GM23338 (cell line): Measurements from ENCODE around the gene VPS25. TPM values are rescaled to one million over a fixed set of nuclear protein-coding genes. Genes with fewer than 3 reads are reported as not detected.
"Not testable (repeated sequence)": the region's sequence is repeated elsewhere in the genome, so short reads cannot be mapped to it uniquely, and the experiment has no call there.

Experiments used
- ATAC-seq: fragments of 200-7000 bp; cut with Tn5 transposase; 3 replicates; pipeline ENCODE4 v1.9.1; 2020
- DNase-seq: peaks from one replicate; pipeline ENCODE4 v3.0.0-alpha.2; 2015; ENCODE audit warnings: low spot score
- H2AFZ ChIP-seq: fragments of 200-600 bp; sonication (generic); 2 replicates; pipeline ENCODE4 v1.8.0; 2016; ENCODE audit warnings: antibody characterized with exemption, mild to moderate bottlenecking, moderate library complexity
- H3F3A ChIP-seq: fragments of 200-600 bp; sonication (generic); replicated peaks from 2 replicates; pipeline ENCODE4 v1.8.0; 2017; ENCODE audit warnings: antibody characterized with exemption, mixed run types, low read depth
- H3K27ac ChIP-seq: fragments of 200-600 bp; sonication (generic); 2 replicates; pipeline ENCODE4 v1.6.1; 2016; ENCODE audit warnings: low read depth
- H3K27me3 ChIP-seq: fragments of 200-600 bp; sonication (generic); 2 replicates; pipeline ENCODE4 v1.8.0; 2016; ENCODE audit warnings: mild to moderate bottlenecking, mixed run types, moderate library complexity; ENCODE audit not compliant: insufficient read depth
- H3K36me3 ChIP-seq: fragments of 200-600 bp; sonication (generic); 2 replicates; pipeline ENCODE4 v1.8.0; 2016; ENCODE audit warnings: mild to moderate bottlenecking; ENCODE audit not compliant: insufficient read depth
- H3K4me1 ChIP-seq: fragments of 200-600 bp; sonication (generic); 2 replicates; pipeline ENCODE4 v1.8.0; 2016; ENCODE audit warnings: mild to moderate bottlenecking, moderate library complexity; ENCODE audit not compliant: insufficient read depth
- H3K4me2 ChIP-seq: fragments of 200-600 bp; sonication (generic); 2 replicates; pipeline ENCODE4 v1.7.1; 2017; ENCODE audit warnings: mixed run types
- H3K4me3 ChIP-seq: fragments of 200-600 bp; sonication (generic); 2 replicates; pipeline ENCODE4 v1.6.1; 2016; ENCODE audit warnings: mixed run types
- H3K79me2 ChIP-seq: fragments of 200-600 bp; sonication (generic); replicated peaks from 2 replicates; pipeline ENCODE4 v1.8.0; 2017; ENCODE audit warnings: mild to moderate bottlenecking; ENCODE audit not compliant: insufficient read depth
- H3K9me2 ChIP-seq: fragments of 200-600 bp; sonication (generic); 2 replicates; pipeline ENCODE4 v1.8.0; 2017; ENCODE audit not compliant: insufficient read depth
- H4K20me1 ChIP-seq: fragments of 200-600 bp; sonication (generic); replicated peaks from 2 replicates; pipeline ENCODE4 v1.8.0; 2017; ENCODE audit warnings: mild to moderate bottlenecking; ENCODE audit not compliant: insufficient read depth
- H3K27ac Mint-ChIP-seq: 2 replicates; pipeline ENCODE4 v1.8.0; 2020; ENCODE audit warnings: inconsistent platforms, mild to moderate bottlenecking, moderate library complexity, mixed read lengths
- H3K27me3 Mint-ChIP-seq: 3 replicates; pipeline ENCODE4 v1.8.0; 2022; ENCODE audit warnings: low read depth, mild to moderate bottlenecking, moderate library complexity, mixed read lengths, inconsistent platforms; ENCODE audit not compliant: insufficient read depth, poor library complexity
- H3K36me3 Mint-ChIP-seq: 3 replicates; pipeline ENCODE4 v1.8.0; 2021; ENCODE audit warnings: low read depth, mild to moderate bottlenecking, inconsistent platforms, moderate library complexity, mixed read lengths
- H3K4me1 Mint-ChIP-seq: 3 replicates; pipeline ENCODE4 v1.8.0; 2020; ENCODE audit warnings: mild to moderate bottlenecking, inconsistent platforms, mixed read lengths
- H3K4me3 Mint-ChIP-seq: 3 replicates; pipeline ENCODE4 v1.8.0; 2021; ENCODE audit warnings: moderate library complexity, mild to moderate bottlenecking, inconsistent platforms, mixed read lengths
- H3K9me3 Mint-ChIP-seq: 3 replicates; pipeline ENCODE4 v1.8.0; 2020; ENCODE audit warnings: moderate library complexity, mild to moderate bottlenecking, inconsistent platforms, mixed read lengths
- CREB1 ChIP-seq: fragments of 250-450 bp; sonication (Bioruptor Pico); IDR thresholded peaks from 2 replicates; pipeline ENCODE4 v1.5.0; 2020; ENCODE audit warnings: low read depth, mild to moderate bottlenecking, moderate library complexity
- EZH2 ChIP-seq: fragments of 200-600 bp; sonication (generic); IDR thresholded peaks from one replicate; pipeline ENCODE4 v1.8.0; 2017; ENCODE audit warnings: antibody characterized with exemption, mild to moderate bottlenecking, low read depth; ENCODE audit not compliant: unreplicated experiment
- EZH2phosphoT487 ChIP-seq: fragments of 200-600 bp; sonication (generic); IDR thresholded peaks from one replicate; pipeline ENCODE4 v1.8.1; 2018; ENCODE audit warnings: antibody characterized with exemption; ENCODE audit not compliant: unreplicated experiment
- JUNB ChIP-seq: IDR thresholded peaks from one replicate; pipeline ENCODE4 v1.6.1; 2016; ENCODE audit warnings: antibody characterized with exemption; ENCODE audit not compliant: unreplicated experiment
- NANOG ChIP-seq: IDR thresholded peaks from 2 replicates; pipeline ENCODE4 v1.6.1; 2016; ENCODE audit warnings: antibody characterized with exemption, borderline replicate concordance
- POLR2AphosphoS5 ChIP-seq: IDR thresholded peaks from 2 replicates; pipeline ENCODE4 v1.6.1; 2016; ENCODE audit warnings: antibody characterized with exemption, low read depth
- ZNF114 ChIP-seq: fragments of 250-450 bp; sonication (Bioruptor Pico); IDR thresholded peaks from 2 replicates; pipeline ENCODE4 v1.5.0; 2020; ENCODE audit warnings: mild to moderate bottlenecking, moderate library complexity
- ZNF331 ChIP-seq: fragments of 250-450 bp; sonication (Bioruptor Pico); IDR thresholded peaks from 2 replicates; pipeline ENCODE4 v1.5.0; 2020; ENCODE audit warnings: low read depth, mild to moderate bottlenecking, moderate library complexity
- polyA plus RNA-seq: library from polyadenylated mRNA; unstranded; fragments of >200 nt; fragmentation: Nextera tagmentation; extraction: Ambion mirVana; gene quantifications from 2 replicates; pipeline ENCODE4 v1.2.1, GENCODE V29; 2016
- total RNA-seq: library from RNA; depleted of rRNA; stranded (reverse); fragments of >200 nt; shearing (Covaris generic); gene quantifications from 2 replicates; pipeline ENCODE4 v1.2.3, GENCODE V29; 2014
- TF ChIP-seq, protein P1 (sequence below): IDR thresholded peaks from one replicate; pipeline ENCODE4 v1.6.1; 2018; ENCODE audit warnings: antibody characterized with exemption; ENCODE audit not compliant: unreplicated experiment
- TF ChIP-seq, protein P2 (sequence below): IDR thresholded peaks from 2 replicates; pipeline ENCODE4 v1.6.1; 2016; ENCODE audit warnings: antibody characterized with exemption
- TF ChIP-seq, protein P3 (sequence below), 2 experiments: fragments of 200-600 bp in 1 of 2; sonication (generic) in 1 of 2; conservative IDR thresholded peaks; 2 replicates each; pipeline versions ENCODE4 v1.5.1 to v1.6.1; 2016 to 2017; ENCODE audit warnings: antibody characterized with exemption in 2 of 2, low read depth in 2 of 2, mild to moderate bottlenecking in 2 of 2, moderate library complexity in 1 of 2

Gene VPS25
- total and polyA plus RNA-seq, 2 experiments from 2014 or later: 105 to 110 TPM

DNA sequence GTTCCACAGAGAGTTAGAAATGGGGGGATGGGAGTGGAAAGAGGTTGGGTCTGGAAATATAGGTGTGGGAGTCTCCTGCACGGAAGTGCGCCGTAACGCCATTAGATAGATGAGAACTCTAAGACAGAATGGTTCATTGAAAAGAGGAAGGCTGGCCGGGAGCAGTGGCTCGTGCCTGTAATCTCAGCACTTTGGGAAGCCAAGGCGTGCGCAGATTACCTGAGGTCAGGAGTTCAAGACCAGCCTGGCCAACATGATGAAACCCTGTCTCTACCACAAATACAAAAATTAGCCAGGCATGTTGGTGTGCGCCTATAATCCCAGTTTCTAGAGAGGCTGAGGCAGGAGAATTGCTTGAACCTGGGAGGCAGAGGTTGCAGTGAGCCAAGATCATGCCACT is 5.2 kb upstream of the VPS25 start:
- H3K27me3 Mint-ChIP-seq: peaks cover 17% of the 10 kb centered on the region
- H3K79me2 ChIP-seq, H2AFZ ChIP-seq, H3K27ac ChIP-seq, DNase-seq, H3F3A ChIP-seq, H3K4me1 Mint-ChIP-seq, H3K4me2 ChIP-seq, H3K4me1 ChIP-seq, H3K9me2 ChIP-seq, H3K4me3 Mint-ChIP-seq, H3K36me3 Mint-ChIP-seq, H3K9me3 Mint-ChIP-seq, H3K36me3 ChIP-seq, H3K27me3 ChIP-seq, H3K4me3 ChIP-seq, H4K20me1 ChIP-seq, H3K27ac Mint-ChIP-seq, ATAC-seq: not testable (repeated sequence)

DNA sequence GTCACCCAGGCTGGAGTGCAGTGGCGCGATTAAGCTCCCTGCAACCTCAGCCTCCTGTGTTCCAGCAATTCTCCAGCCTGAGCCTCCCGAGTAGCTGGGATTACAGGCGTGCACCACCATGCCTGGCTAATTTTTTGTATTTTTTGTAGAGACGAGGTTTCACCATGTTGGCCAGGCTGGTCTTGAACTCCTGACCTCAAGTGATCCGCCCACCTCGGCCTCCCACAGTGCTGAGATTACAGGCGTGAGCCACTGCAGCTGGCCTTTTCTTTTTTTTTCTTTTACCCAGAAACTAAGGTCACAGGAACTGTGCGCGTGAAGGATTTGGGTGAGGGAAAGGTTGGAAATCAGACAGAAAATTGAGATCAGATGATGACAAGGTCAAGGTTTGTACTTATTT is 3.3 kb upstream of the VPS25 start:
- not testable (repeated sequence) for H3K36me3 Mint-ChIP-seq, ATAC-seq, H3K9me2 ChIP-seq, H3K4me1 ChIP-seq, H3K4me3 Mint-ChIP-seq, H3K27me3 ChIP-seq, H3K4me3 ChIP-seq, H4K20me1 ChIP-seq, H3F3A ChIP-seq, DNase-seq, H3K27ac Mint-ChIP-seq, H3K27ac ChIP-seq, H3K79me2 ChIP-seq, H3K4me2 ChIP-seq, H3K9me3 Mint-ChIP-seq, H2AFZ ChIP-seq, H3K36me3 ChIP-seq
- Mint-ChIP-seq H3K4me1 (peaks cover 11% of the 10 kb centered on the region), H3K27me3 (peaks cover 19% of the 10 kb centered on the region)

DNA sequence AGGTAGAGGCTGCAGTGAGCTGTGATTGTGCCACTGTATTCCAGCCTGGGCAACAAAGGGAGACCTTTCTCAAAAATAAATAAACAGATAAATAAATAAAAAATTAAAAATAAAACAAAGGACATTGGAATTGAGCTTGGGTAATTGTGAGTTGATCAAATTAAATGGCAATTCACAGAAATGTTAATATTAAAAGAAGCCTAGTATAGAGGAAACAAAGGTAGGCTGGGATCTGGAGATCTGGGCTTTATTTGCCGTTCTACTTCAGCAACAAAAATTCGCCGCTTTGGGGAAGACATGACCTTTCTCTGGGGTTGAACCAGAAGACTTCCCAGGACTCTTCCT is 332 bp upstream of the VPS25 start:
- Histone ChIP-seq H3F3A (no peaks in the 10 kb centered on the region), H3K4me1 (0 out of 2 replicates have a peak, but pooled peaks cover 5% of the 10 kb centered on the region), H3K36me3 (peaks cover 9% of the 10 kb centered on the region; the same call in 1 of the 2 replicates), H2AFZ (peak overlapping the region; percentile 75; the same call in 1 of the 2 replicates), H3K27ac (peak overlapping the region; percentile 73), H3K27me3 (no peaks in the 10 kb centered on the region), H4K20me1 (no peaks in the 10 kb centered on the region), H3K9me2 (no peaks in the 10 kb centered on the region), H3K4me2 (peak overlapping the region; percentile 95), H3K79me2 (0 out of 2 replicates have a peak, but pooled peaks cover 6% of the 10 kb centered on the region), H3K4me3 (peak overlapping the region; percentile 97)
- peaks cover 11% of the 10 kb centered on the region for H3K4me1 Mint-ChIP-seq
- H3K4me3 Mint-ChIP-seq: peak overlapping the region; percentile 98
- H3K9me3 Mint-ChIP-seq: no peaks in the 10 kb centered on the region
- peaks cover 29% of the 10 kb centered on the region for H3K36me3 Mint-ChIP-seq
- H3K27ac Mint-ChIP-seq: peak overlapping the region; percentile 94
- no peak for ATAC-seq
- DNase-seq: no peak
- H3K27me3 Mint-ChIP-seq: peaks cover 14% of the 10 kb centered on the region
- no peak for TF ChIP-seq EZH2phosphoT487
- TF ChIP-seq, protein P1, sequence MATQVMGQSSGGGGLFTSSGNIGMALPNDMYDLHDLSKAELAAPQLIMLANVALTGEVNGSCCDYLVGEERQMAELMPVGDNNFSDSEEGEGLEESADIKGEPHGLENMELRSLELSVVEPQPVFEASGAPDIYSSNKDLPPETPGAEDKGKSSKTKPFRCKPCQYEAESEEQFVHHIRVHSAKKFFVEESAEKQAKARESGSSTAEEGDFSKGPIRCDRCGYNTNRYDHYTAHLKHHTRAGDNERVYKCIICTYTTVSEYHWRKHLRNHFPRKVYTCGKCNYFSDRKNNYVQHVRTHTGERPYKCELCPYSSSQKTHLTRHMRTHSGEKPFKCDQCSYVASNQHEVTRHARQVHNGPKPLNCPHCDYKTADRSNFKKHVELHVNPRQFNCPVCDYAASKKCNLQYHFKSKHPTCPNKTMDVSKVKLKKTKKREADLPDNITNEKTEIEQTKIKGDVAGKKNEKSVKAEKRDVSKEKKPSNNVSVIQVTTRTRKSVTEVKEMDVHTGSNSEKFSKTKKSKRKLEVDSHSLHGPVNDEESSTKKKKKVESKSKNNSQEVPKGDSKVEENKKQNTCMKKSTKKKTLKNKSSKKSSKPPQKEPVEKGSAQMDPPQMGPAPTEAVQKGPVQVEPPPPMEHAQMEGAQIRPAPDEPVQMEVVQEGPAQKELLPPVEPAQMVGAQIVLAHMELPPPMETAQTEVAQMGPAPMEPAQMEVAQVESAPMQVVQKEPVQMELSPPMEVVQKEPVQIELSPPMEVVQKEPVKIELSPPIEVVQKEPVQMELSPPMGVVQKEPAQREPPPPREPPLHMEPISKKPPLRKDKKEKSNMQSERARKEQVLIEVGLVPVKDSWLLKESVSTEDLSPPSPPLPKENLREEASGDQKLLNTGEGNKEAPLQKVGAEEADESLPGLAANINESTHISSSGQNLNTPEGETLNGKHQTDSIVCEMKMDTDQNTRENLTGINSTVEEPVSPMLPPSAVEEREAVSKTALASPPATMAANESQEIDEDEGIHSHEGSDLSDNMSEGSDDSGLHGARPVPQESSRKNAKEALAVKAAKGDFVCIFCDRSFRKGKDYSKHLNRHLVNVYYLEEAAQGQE: no peak
- TF ChIP-seq, protein P2, sequence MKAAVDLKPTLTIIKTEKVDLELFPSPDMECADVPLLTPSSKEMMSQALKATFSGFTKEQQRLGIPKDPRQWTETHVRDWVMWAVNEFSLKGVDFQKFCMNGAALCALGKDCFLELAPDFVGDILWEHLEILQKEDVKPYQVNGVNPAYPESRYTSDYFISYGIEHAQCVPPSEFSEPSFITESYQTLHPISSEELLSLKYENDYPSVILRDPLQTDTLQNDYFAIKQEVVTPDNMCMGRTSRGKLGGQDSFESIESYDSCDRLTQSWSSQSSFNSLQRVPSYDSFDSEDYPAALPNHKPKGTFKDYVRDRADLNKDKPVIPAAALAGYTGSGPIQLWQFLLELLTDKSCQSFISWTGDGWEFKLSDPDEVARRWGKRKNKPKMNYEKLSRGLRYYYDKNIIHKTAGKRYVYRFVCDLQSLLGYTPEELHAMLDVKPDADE: no peak
- TF ChIP-seq, protein P3, sequence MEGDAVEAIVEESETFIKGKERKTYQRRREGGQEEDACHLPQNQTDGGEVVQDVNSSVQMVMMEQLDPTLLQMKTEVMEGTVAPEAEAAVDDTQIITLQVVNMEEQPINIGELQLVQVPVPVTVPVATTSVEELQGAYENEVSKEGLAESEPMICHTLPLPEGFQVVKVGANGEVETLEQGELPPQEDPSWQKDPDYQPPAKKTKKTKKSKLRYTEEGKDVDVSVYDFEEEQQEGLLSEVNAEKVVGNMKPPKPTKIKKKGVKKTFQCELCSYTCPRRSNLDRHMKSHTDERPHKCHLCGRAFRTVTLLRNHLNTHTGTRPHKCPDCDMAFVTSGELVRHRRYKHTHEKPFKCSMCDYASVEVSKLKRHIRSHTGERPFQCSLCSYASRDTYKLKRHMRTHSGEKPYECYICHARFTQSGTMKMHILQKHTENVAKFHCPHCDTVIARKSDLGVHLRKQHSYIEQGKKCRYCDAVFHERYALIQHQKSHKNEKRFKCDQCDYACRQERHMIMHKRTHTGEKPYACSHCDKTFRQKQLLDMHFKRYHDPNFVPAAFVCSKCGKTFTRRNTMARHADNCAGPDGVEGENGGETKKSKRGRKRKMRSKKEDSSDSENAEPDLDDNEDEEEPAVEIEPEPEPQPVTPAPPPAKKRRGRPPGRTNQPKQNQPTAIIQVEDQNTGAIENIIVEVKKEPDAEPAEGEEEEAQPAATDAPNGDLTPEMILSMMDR (conservative IDR thresholded peaks at IDR 0.05; ENCODE audit: low read depth in 2 of 2): no peak
- TF ChIP-seq POLR2AphosphoS5: no peak
- no peak for TF ChIP-seq EZH2
- TF ChIP-seq CREB1 (CRISPR knock-in tag): no peak
- TF ChIP-seq ZNF331 (CRISPR knock-in tag): no peak
- no peak for TF ChIP-seq JUNB
- TF ChIP-seq NANOG: no peak
- TF ChIP-seq ZNF114 (CRISPR knock-in tag): no peak
